WERI-Rb-1 (cell line): ENCODE data around the gene MB21D2.

ENCODE experiments used
- DNase-seq: peaks from one replicate; pipeline ENCODE4 v3.0.0-alpha.2; 2020
- H3K27ac ChIP-seq: fragments of 250-450 bp; sonication (Bioruptor Pico); 2 replicates; pipeline ENCODE4 v1.5.1; 2020; ENCODE audit warnings: mild to moderate bottlenecking, moderate library complexity
- H3K27me3 ChIP-seq: fragments of 250-450 bp; sonication (Bioruptor Pico); 2 replicates; pipeline ENCODE4 v1.5.1; 2021; ENCODE audit warnings: mild to moderate bottlenecking, low read depth, moderate library complexity; ENCODE audit not compliant: insufficient read depth, severe bottlenecking
- H3K36me3 ChIP-seq: fragments of 250-450 bp; sonication (Bioruptor Pico); 2 replicates; pipeline ENCODE4 v1.5.1; 2020; ENCODE audit warnings: mild to moderate bottlenecking, moderate library complexity
- H3K4me3 ChIP-seq: 2 replicates; pipeline ENCODE4 v1.5.1; 2011; ENCODE audit warnings: low read depth, mild to moderate bottlenecking, control low read depth, low read length
- H3K9me3 ChIP-seq: fragments of 250-450 bp; sonication (Bioruptor Pico); 2 replicates; pipeline ENCODE4 v1.5.1; 2021; ENCODE audit warnings: mild to moderate bottlenecking, moderate library complexity; ENCODE audit not compliant: severe bottlenecking
- TF ChIP-seq, protein P1 (sequence below): IDR thresholded peaks from 2 replicates; pipeline ENCODE4 v1.5.1; 2011; ENCODE audit warnings: low read depth, mild to moderate bottlenecking, control low read depth, inconsistent platforms, low read length

MB21D2 gene

DNA sequence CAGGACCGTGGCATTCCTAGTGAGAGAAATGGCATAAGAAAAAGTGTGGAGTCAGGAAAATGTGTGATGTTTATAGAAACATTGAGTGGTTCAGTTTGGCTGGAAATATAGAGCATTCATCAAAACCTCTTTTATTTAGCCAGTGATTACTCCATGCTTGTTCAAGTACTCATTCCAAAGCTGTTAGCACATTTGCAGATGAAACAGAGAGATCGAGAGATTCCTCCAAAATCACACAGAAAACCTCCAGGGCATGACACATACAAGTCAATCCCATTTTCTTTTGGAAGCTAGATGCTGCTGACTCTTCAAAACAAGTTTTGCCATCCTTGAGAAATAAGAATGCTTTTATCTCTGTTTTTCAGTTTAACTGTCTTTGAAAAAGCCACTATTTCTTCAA is 11.5 kb upstream of the MB21D2 start:
- no peaks in the 10 kb centered on the region for H3K9me3 ChIP-seq
- H3K27me3 ChIP-seq = no peaks in the 10 kb centered on the region
- TF ChIP-seq, protein P1, sequence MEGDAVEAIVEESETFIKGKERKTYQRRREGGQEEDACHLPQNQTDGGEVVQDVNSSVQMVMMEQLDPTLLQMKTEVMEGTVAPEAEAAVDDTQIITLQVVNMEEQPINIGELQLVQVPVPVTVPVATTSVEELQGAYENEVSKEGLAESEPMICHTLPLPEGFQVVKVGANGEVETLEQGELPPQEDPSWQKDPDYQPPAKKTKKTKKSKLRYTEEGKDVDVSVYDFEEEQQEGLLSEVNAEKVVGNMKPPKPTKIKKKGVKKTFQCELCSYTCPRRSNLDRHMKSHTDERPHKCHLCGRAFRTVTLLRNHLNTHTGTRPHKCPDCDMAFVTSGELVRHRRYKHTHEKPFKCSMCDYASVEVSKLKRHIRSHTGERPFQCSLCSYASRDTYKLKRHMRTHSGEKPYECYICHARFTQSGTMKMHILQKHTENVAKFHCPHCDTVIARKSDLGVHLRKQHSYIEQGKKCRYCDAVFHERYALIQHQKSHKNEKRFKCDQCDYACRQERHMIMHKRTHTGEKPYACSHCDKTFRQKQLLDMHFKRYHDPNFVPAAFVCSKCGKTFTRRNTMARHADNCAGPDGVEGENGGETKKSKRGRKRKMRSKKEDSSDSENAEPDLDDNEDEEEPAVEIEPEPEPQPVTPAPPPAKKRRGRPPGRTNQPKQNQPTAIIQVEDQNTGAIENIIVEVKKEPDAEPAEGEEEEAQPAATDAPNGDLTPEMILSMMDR = no peak
- H3K4me3 ChIP-seq = no peak overlapping the region
- no peaks in the 10 kb centered on the region for H3K36me3 ChIP-seq
- H3K27ac ChIP-seq = no peak overlapping the region
- DNase-seq = no peak

DNA sequence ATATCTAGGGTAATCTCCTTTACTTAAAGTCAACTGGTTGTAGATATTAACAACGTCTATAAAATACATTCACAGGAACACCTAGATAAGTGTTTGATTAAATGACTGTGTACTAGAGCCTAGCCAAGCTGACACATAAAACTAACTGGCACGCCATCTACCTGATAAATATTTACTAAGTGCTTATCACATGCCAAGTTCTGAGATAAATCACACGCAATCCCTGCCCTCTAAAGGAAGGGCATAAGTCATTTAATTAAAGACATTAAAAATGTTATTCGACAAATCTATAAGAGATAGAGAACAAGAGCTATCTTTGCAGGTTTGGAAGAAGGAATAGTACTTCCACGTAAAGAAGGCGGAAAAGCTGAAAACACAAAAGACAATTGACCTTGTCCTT is 11.1 kb upstream of the MB21D2 start:
- TF ChIP-seq, protein P1 = no peak
- Histone ChIP-seq H3K4me3 (no peak overlapping the region), H3K27me3 (no peaks in the 10 kb centered on the region), H3K9me3 (no peaks in the 10 kb centered on the region), H3K36me3 (no peaks in the 10 kb centered on the region), H3K27ac (no peak overlapping the region)
- DNase-seq = no peak

DNA sequence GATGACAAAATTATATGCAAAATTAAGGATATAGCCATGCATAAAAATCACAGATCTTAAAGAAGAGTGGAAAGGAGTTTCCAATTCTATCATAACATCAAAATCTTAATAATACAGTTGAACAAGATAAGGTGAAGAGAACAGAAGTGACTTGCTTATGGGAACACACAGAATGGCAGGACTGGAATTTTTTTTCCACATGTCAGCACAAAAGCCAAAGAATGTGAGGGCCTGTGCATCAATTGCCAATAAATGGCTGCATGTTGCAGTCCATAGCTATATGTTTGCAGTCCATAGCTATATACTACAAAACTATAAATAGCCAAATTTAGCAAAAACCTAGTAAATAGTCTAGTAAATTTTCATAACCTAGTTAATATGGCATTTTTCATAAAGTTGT is 10.4 kb upstream of the MB21D2 start:
- Histone ChIP-seq H3K36me3 (no peaks in the 10 kb centered on the region), H3K27ac (no peak overlapping the region), H3K4me3 (no peak overlapping the region), H3K9me3 (no peaks in the 10 kb centered on the region), H3K27me3 (no peaks in the 10 kb centered on the region)
- no peak for DNase-seq
- TF ChIP-seq, protein P1 = no peak

DNA sequence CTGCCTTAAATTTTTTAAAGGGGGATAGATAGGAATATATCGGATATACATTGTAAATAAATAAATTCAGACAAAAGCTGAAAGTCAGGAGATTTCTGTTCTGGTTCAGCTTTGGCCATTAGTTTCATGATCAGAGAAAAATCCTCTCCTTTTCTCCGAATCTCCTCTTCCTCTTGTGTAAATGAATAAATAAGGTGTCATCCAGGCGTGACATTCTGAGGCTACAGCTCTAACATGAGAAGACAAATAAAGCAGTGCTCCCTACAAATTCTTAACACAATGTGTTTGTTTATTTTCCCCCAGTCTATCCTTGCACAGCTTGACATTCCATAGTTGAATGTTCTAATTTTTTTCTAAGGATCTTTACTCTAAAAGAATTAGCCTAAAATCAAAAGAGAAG is 9.4 kb upstream of the MB21D2 start:
- TF ChIP-seq, protein P1 = no peak
- DNase-seq = no peak
- H3K27ac ChIP-seq = no peak overlapping the region
- no peak overlapping the region for H3K4me3 ChIP-seq
- no peaks in the 10 kb centered on the region for H3K36me3 ChIP-seq
- no peaks in the 10 kb centered on the region for H3K27me3 ChIP-seq
- no peaks in the 10 kb centered on the region for H3K9me3 ChIP-seq

DNA sequence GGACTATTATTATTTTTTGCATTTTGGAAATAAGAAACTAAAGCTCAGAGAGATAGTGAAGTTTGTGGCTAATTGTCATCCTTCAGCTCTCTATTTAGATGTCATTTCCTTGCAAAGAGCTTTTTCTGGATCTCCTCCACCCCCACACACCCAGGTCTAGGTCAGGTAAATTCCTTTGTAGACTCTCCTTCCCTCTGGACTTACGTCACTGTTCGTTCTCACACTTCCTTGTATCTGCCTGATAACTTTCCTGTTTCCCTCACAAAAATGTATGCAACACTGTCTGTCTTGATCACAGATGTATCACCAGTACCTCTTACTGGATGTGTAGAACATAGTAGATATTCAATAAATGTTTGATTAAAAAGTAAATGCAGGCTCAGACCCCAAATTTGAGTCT is 6.1 kb upstream of the MB21D2 start:
- Histone ChIP-seq H3K9me3 (no peaks in the 10 kb centered on the region), H3K27ac (no peak overlapping the region), H3K4me3 (no peak overlapping the region), H3K36me3 (no peaks in the 10 kb centered on the region), H3K27me3 (no peaks in the 10 kb centered on the region)
- TF ChIP-seq, protein P1 = no peak
- no peak for DNase-seq

DNA sequence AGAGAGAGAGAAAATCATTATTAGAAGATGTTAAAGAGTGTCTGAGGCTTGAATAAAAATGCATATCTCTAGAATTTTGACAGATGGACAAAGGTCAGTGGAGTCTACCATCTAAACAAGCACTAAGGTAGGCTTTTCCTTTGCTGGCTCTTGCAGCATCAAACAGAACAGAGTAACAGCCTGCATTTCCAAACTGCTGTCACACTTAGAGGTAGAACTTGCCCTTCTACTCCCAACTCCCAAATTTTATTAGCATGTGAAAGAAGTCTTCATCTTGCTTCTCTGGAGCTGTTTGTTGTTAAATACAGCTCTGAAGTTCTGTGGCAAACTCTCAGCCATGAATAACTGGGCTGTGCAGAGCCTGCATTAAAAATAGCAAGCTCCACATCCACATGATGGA is 4.1 kb upstream of the MB21D2 start:
- DNase-seq = no peak
- Histone ChIP-seq H3K36me3 (no peaks in the 10 kb centered on the region), H3K27ac (no peak overlapping the region), H3K4me3 (no peak overlapping the region), H3K27me3 (no peaks in the 10 kb centered on the region), H3K9me3 (no peaks in the 10 kb centered on the region)
- TF ChIP-seq, protein P1 = no peak
